GM21515 (cell line): ENCODE results near the gene LRRC7.
"Not testable (repeated sequence)": the region's sequence is repeated elsewhere in the genome, so short reads cannot be mapped to it uniquely, and the experiment has no call there.

Experiments used
- ATAC-seq: cut with Tn5 transposase; IDR thresholded peaks from one replicate; pipeline ENCODE4 v1.9.1; 2021; ENCODE audit not compliant: unreplicated experiment

LRRC7 gene

DNA sequence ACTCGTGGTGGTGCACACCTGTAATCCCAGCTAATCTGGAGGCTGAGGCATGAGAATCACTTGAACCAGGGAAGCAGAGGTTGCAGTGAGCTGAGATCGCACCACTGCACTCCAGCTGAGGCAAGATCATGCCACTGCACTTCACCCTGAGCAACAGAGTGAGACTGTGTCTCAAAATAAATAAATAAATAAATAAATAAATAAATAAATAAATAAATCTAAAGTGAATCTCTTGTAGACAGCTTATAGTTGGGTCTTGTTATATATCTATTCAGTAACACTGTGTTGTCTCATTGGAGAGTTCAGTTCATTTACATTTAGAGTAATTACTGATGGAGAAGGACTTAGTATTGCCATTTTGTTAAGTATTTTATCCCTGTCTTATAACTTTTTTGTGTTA, 379.2 kb downstream of the LRRC7 start:
- ATAC-seq, result no peak

- ATAC-seq, result no peak
Observed at GRCh38 chr1:69947837-69948236, 380.1 kb downstream of the LRRC7 start.

DNA sequence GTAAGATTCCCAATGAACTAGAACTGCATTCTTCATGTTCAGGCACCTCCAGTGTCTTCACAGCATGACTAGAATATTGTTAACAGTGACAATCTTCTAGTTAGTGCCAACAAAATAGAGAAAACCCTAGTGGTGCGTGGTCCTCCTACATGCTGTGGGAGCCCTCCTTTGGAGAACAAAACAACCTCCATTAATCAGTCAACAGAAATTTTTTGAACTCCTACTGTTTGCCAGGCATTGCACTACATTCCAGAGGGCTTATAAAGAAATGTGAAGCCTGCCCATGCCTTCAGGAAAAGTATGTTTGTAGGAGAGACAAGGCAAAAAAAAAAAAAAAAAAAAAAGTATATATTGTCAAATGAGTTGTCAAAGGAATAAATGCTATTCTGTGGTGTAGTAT, 385.0 kb downstream of the LRRC7 start:
- ATAC-seq, result no peak

GRCh38 chr1:69962452-69962851, 394.7 kb downstream of the LRRC7 start:
- not testable (repeated sequence) for ATAC-seq

DNA sequence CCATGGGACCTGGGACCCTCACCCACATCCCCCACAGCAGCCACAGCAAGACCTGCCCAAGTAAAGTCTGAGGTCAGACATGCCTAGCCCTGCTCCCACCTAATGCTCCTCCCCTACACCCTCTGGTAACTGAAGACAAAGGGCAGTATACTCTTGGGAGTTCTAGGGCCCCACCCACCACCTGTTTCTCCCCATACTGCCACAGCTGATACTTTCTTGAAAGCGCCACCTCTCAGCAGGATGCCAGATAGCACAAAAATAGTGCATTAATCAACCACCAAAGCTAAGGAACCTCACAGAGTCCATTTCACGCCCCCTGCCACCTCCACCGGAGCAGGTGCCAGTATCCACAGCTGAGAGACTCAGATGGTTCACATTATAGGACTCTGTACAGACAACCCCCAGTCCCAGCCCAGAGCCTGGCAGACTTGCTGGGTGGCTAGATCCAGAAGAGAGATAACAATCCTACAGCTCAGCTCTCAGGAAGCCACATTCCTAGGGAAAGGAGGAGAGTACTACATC, 399.6 kb downstream of the LRRC7 start:
- ATAC-seq, result no peak

- ATAC-seq, result no peak
Observed at GRCh38 chr1:69976896-69977295, 409.2 kb downstream of the LRRC7 start.

DNA sequence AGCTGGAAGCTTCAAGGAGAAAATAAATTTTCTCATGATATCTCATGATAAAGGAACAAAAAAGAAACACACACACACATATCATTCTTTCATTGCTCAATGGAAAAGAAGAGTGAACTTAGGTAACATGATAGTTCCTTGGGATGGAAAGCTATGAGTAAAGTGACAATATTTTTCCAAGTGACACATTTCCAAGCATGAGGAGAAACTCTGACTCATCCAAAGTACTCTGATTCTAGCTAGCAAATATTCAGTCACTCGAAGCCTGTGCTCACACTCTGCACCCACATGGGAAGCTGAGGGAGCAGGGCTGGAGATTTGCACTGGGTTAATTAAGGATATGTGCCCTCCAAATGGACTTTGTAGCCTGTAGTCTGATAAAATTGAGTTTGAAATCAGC, 415.3 kb downstream of the LRRC7 start:
- no peak for ATAC-seq

DNA sequence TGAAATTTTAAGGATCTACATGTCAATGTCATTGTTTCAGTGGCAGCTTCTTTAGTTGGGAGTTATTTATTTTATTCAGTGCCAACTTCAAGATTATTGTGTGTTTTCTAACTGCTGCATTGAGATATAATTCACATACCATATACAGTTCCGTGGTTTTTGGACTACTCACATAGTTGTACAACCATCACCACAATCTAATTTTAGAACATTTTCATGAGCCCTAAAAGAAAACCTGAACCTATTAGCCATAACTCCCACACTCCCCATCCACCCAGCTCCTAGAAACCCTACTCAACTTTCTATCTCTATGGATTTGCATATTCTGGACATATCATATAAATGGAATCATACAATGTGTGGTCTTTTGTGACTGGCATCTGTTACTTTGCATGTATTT, 417.7 kb downstream of the LRRC7 start:
- ATAC-seq, result no peak

DNA sequence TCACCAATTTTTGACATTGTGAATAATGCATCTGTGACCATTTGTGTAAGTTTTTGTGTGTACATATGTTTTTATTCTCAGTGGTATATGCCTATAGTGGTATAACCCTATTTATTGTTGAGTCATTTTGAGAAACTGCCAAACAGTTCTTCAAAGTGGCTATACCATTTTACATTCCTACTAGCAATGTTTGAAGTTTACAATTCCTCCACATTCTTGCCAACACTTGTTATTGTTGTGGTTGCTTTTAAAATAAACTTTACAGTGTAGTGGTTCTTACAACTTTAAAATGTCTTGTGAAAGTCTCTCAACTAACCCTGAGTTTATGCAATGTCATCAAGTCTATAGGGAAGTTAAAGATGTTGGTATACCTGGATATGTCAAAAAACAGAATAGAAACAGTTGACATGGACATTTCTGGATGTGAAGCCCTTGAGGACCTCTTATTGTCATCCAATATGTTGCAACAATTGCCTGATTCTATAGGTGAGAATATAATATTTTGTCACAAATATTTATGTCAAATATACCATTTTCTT, 418.2 kb downstream of the LRRC7 start:
- ATAC-seq, result no peak

DNA sequence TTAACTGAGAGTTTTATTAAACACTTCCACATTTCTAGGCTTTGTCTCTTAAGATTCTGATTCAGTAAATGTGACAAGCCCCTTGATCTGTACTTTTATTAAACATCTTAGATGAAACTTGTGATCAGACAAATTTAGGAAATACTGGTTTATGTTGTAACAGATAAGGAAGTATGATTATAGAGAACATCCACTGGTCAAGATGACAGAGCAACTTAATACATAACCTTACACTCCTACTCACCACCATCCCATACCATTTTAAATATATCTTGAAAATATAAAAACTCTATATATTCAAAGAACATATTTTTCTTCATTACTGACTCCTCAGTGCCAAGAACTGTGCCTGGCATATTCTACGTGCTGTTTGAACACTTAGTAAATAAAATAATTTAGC, 420.2 kb downstream of the LRRC7 start:
- ATAC-seq, result no peak

- no peak for ATAC-seq
Observed at GRCh38 chr1:69991644-69992043, 423.9 kb downstream of the LRRC7 start.

DNA sequence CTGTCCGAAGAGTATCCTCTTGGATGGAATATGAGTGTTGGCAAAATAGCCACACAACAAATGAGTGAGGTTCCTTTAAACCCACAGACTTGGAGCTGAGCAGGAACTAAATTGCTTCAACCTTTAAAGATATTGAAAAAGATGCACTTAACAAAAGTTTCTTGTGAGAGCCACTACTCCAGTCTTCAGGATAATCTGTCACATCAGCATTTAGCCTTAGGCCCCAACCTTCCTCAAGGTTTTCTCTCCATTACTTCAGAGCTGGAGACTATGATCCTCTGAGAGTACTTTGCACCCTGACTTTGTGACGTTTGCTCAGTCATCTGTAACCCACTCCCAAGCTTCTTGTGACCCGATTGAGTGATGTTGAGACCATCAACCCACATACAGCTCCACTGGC, 424.9 kb downstream of the LRRC7 start:
- ATAC-seq, result no peak

DNA sequence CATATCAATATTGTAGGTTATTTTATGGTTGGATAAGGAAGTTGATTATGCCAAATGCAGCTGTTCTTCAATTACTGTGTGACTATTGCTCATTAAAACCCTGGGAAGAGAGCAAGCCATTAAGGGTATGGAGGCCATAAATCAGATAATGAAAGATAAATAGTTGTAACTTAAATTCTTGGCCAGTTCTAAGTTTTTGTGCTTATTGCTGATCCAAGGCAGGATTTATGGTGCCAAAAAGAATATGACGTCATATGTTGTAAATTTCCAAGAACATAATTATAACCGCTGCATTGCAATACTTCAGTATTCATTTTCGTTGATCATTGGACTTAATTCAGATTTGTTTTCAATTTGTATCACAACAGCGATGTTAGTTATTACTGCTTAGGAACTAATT, 426.1 kb downstream of the LRRC7 start:
- no peak for ATAC-seq

DNA sequence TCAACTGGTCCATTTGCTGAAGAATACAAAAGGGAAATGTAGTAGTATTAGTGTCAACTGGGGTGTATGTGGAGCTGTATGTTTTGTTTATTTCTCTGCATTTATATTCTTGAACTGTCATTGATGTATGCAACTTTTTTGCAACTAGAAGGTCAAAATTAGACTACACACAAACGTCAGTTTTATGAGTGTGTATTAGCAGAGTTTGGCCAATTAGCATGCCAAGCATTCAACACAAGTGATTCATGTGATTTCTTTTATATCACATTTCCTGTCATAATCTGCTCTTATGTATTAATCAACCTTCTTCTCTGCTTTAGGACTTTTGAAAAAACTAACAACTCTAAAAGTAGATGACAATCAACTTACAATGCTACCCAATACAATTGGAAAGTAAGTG, 426.5 kb downstream of the LRRC7 start:
- ATAC-seq, result no peak

- ATAC-seq, result no peak
Observed at GRCh38 chr1:69998847-69999246, 431.1 kb downstream of the LRRC7 start.

GRCh38 chr1:70003211-70003908, 435.6 kb downstream of the LRRC7 start:
- no peak for ATAC-seq

DNA sequence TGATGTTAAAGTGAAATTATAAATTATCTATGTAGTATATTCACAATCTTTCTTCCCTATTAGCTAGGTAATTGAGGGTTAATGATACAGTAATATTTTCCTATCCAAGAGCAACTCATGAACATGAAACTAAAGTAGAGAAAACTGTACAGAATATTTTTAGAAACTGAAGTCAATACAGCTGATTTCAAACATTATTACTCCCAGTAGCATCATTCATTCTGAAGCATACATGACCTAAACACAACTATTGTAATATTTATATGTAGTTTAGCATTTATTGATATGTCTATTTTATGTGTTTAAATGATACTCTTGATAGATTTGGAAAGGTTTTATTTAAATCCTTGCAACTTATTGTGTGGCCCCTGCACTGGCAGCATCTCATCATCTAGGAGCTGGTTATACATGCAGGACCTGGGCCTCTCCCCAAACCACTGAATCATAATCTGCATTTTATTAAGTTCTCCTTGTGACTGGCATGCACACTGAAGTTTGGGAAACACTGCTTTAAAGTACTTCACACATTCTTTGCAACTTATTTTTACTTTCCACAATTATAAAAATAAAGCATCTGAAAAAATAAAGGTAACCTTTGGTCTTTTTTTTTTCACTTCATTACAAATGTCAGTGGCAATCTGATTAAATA, 437.8 kb downstream of the LRRC7 start:
- no peak for ATAC-seq

GRCh38 chr1:70008660-70009059, 440.9 kb downstream of the LRRC7 start:
- ATAC-seq, result no peak

DNA sequence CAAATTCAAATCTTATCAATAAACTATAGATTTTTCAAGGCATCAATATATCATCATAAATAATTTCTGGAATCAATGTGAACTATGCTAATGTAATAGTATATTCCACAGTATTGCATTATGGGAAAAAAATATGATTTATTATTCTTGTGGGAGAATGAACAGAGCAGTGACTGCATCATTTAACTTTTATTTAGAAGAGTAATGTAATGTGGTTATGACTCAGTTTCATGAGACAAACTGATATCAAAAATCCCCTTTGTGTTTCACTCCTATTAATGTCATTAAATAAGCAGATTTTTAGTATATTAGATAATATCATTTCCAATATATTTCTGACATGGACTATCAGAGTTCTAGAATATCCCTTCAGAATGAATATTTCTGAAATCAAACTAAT, 450.0 kb downstream of the LRRC7 start:
- no peak for ATAC-seq

GRCh38 chr1:70024272-70024671, 456.6 kb downstream of the LRRC7 start:
- ATAC-seq, result no peak

- ATAC-seq, result no peak
Observed at GRCh38 chr1:70025052-70025451, 457.3 kb downstream of the LRRC7 start.

DNA sequence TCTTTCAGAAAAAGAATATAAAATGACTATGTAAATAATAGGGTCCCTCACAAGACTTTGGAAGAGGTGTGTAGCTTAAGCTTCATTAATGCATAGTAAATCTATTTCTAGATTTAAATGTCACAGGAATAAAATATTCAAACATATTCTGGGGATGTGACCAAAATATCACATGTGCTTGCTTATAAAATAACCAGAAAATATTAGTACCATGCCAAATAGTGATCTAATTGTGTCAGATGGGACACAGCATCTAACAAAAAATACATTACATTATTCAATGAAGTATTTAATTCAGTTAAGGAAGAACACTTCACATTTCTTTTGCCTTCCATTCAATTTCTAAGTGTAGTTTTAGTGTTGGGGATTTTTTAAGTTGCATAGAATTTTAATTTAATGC, 458.1 kb downstream of the LRRC7 start:
- no peak for ATAC-seq
